GM12878 (cell line): ENCODE results near the gene HDAC3. TPM values are rescaled to one million over a fixed set of nuclear protein-coding genes. Genes with fewer than 3 reads are reported as not detected.

Source experiments
- ATAC-seq: fragments of 200-7000 bp; cut with Tn5 transposase; 3 replicates; pipeline ENCODE4 v1.9.1; 2020; ENCODE audit warnings: mild to moderate bottlenecking, moderate library complexity
- BruUV-seq: library from RNA; stranded (reverse); fragments of 400-500 nt; replicated peaks from 2 replicates; lab custom pipeline; 2021; lab: Mats Ljungman, UMichigan
- CTCF ChIA-PET: fragments of 300-600 bp; sonication (Branson Sonifier 250); formaldehyde crosslinking; extraction: SDS; loops from one replicate; lab custom pipeline; 2021; ENCODE audit warnings: inconsistent platforms; lab: Yijun Ruan, JAX
- POLR2A ChIA-PET: fragments of 350-600 bp; formaldehyde crosslinking; extraction: SDS; loops from one replicate; lab custom pipeline; 2021; ENCODE audit warnings: inconsistent platforms; lab: Charles Lee
- RAD21 ChIA-PET: fragments of 300-600 bp; sonication (Branson Sonifier 250); formaldehyde crosslinking; loops from one replicate; lab custom pipeline; 2023; ENCODE audit warnings: antibody characterized with exemption; ENCODE audit not compliant: unreplicated experiment; lab: Charles Lee
- SMC1A ChIA-PET: fragments of 300-600 bp; sonication (Branson Sonifier 250); formaldehyde crosslinking; loops from one replicate; lab custom pipeline; 2023; ENCODE audit not compliant: unreplicated experiment, uncharacterized antibody; lab: Charles Lee
- DNase-seq: peaks from one replicate; pipeline ENCODE4 v3.0.0-alpha.2; 2011; ENCODE audit warnings: low read depth, low spot score
- FAIRE-seq: peaks from 3 replicates; lab custom pipeline; 2011; peaks lifted over from hg19 to GRCh38; lab: Jason Lieb, UNC
- H2AFZ ChIP-seq: 2 replicates; pipeline ENCODE4 v1.6.0; 2011; ENCODE audit warnings: low read depth, low read length, control low read depth; ENCODE audit not compliant: control insufficient read depth
- H3K27ac ChIP-seq: 2 replicates; pipeline ENCODE4 v1.5.1; 2011; ENCODE audit warnings: control low read depth; ENCODE audit not compliant: control insufficient read depth, insufficient read depth
- H3K27me3 ChIP-seq, 2 experiments: replicated peaks in 1 of 2; 2 replicates each; pipeline versions ENCODE4 v1.6.0 to v1.6.1; 2011; ENCODE audit warnings: low read length in 1 of 2; ENCODE audit not compliant: control insufficient read depth in 2 of 2, insufficient read depth in 2 of 2
- H3K36me3 ChIP-seq, 2 experiments: 2 replicates each; pipeline ENCODE4 v1.5.1; 2011; ENCODE audit warnings: low read length in 1 of 2; ENCODE audit not compliant: control insufficient read depth in 2 of 2, insufficient read depth in 2 of 2
- H3K4me1 ChIP-seq: 2 replicates; pipeline ENCODE4 v1.6.1; 2011; ENCODE audit warnings: mild to moderate bottlenecking, low read length, moderate library complexity, mixed read lengths; ENCODE audit not compliant: control insufficient read depth, insufficient read depth
- H3K4me2 ChIP-seq: 2 replicates; pipeline ENCODE4 v1.6.0; 2011; ENCODE audit warnings: control low read depth; ENCODE audit not compliant: control insufficient read depth, insufficient read depth
- H3K4me3 ChIP-seq: fragments of 200-600 bp; sonication (generic); 2 replicates; pipeline ENCODE4 v1.5.1; 2016
- H3K79me2 ChIP-seq: 2 replicates; pipeline ENCODE4 v1.6.0; 2011; ENCODE audit warnings: low read length; ENCODE audit not compliant: control insufficient read depth, insufficient read depth
- H3K9ac ChIP-seq: 2 replicates; pipeline ENCODE4 v1.8.0; 2011; ENCODE audit warnings: low read length, control low read depth, mixed read lengths; ENCODE audit not compliant: control insufficient read depth, insufficient read depth
- H3K9me3 ChIP-seq: replicated peaks from 3 replicates; pipeline ENCODE4 v1.5.1; 2011; ENCODE audit warnings: mild to moderate bottlenecking, low read length; ENCODE audit not compliant: control insufficient read depth, insufficient read depth
- H4K20me1 ChIP-seq: 2 replicates; pipeline ENCODE4 v1.6.0; 2011; ENCODE audit not compliant: control insufficient read depth, insufficient read depth
- CEBPZ ChIP-seq: fragments of 150-350 bp; IDR thresholded peaks from 2 replicates; pipeline ENCODE4 v1.6.1; 2016; ENCODE audit warnings: low read depth, low read length
- CHD4 ChIP-seq: fragments of 200-600 bp; sonication (generic); IDR thresholded peaks from 2 replicates; pipeline ENCODE4 v1.6.1; 2016; ENCODE audit warnings: mild to moderate bottlenecking
- EGR1 ChIP-seq, 2 experiments: IDR thresholded peaks; 1 replicate in 1 of 2; 2 replicates in 1 of 2; pipeline ENCODE4 v1.6.1; 2011 to 2012; ENCODE audit warnings: low read depth in 2 of 2, low read length in 2 of 2, borderline replicate concordance in 1 of 2, mild to moderate bottlenecking in 1 of 2, moderate library complexity in 1 of 2
- FOXK2 ChIP-seq: fragments of 450-650 bp; IDR thresholded peaks from 2 replicates; pipeline ENCODE4 v1.6.1; 2017; ENCODE audit warnings: mild to moderate bottlenecking, moderate library complexity
- IRF3 ChIP-seq: fragments of 450-650 bp; IDR thresholded peaks from 2 replicates; pipeline ENCODE4 v1.6.1; 2014; ENCODE audit warnings: mild to moderate bottlenecking
- MAX ChIP-seq: IDR thresholded peaks from 2 replicates; pipeline ENCODE4 v1.6.1; 2012; ENCODE audit warnings: low read depth, low read length, improper control_type of control experiment
- MLLT1 ChIP-seq: fragments of 450-650 bp; IDR thresholded peaks from 2 replicates; pipeline ENCODE4 v1.6.1; 2016; ENCODE audit warnings: mild to moderate bottlenecking
- NRF1 ChIP-seq: conservative IDR thresholded peaks from 2 replicates; pipeline ENCODE4 v1.6.1; 2011; ENCODE audit warnings: mild to moderate bottlenecking, low read depth, low read length, improper control_type of control experiment
- PAX5 ChIP-seq: IDR thresholded peaks from 2 replicates; pipeline ENCODE4 v1.6.1; 2011; ENCODE audit warnings: low read depth, low read length, borderline replicate concordance
- POLR2A ChIP-seq: IDR thresholded peaks from 2 replicates; pipeline ENCODE4 v1.6.1; 2011; ENCODE audit warnings: low read depth, mild to moderate bottlenecking, low read length
- POLR2AphosphoS2 ChIP-seq: IDR thresholded peaks from 2 replicates; pipeline ENCODE4 v1.6.1; 2011; ENCODE audit warnings: low read depth, mild to moderate bottlenecking, low read length, improper control_type of control experiment, moderate library complexity
- POLR2AphosphoS5 ChIP-seq: IDR thresholded peaks from 2 replicates; pipeline ENCODE4 v1.6.1; 2011; ENCODE audit warnings: mild to moderate bottlenecking, low read length, inconsistent platforms
- RAD51 ChIP-seq: fragments of 450-650 bp; IDR thresholded peaks from 2 replicates; pipeline ENCODE4 v1.6.1; 2016; ENCODE audit warnings: moderate library complexity, mild to moderate bottlenecking, inconsistent platforms
- TARDBP ChIP-seq: IDR thresholded peaks from 2 replicates; pipeline ENCODE4 v1.6.1; 2016; ENCODE audit warnings: borderline replicate concordance
- ZBED1 ChIP-seq: IDR thresholded peaks from 2 replicates; pipeline ENCODE4 v1.6.1; 2016; ENCODE audit warnings: borderline replicate concordance
- WGBS: methylation state at CpG from one replicate; pipeline ENCODE4 v1.1.6; 2016; ENCODE audit warnings: low lambda C conversion rate; ENCODE audit not compliant: insufficient replicate concordance, insufficient coverage; ENCODE audit errors: missing lambda C conversion rate; 5-methylcytosine and 5-hydroxymethylcytosine counted together
- in situ Hi-C: fragments of 300-500 bp; cut with MboI; formaldehyde crosslinking; loops from 9 replicates; pipeline ENCODE4 v1.14.3; 2018; ENCODE audit warnings: mixed read lengths
- intact Hi-C: fragments of 100-400 bp; cut with micrococcal nuclease; formaldehyde crosslinking; loops from one replicate; pipeline ENCODE4 v1.14.2; 2022; ENCODE audit not compliant: unreplicated experiment
- polyA plus RNA-seq, 11 experiments: library from polyadenylated mRNA; depleted of rRNA in 4 of 11; unstranded in 6 of 11; stranded (reverse) in 5 of 11; fragments of >200 nt; fragmentation: Nextera tagmentation in 4 of 11; fragmentation: Illumina TruSeq in 1 of 11; extraction: Ambion mirVana in 4 of 11; extraction: Trizol in 1 of 11; gene quantifications; 1 replicate in 1 of 11; 2 replicates in 10 of 11; pipeline versions ENCODE4 v1.2.1 to v1.2.3, GENCODE V29; 2011 to 2016; ENCODE audit warnings: inconsistent platforms in 2 of 11, missing spikeins in 2 of 11, low read depth in 1 of 11
- total RNA-seq, 4 experiments: library from RNA; depleted of rRNA in 3 of 4; stranded (reverse); fragments of >200 nt in 3 of 4; fragmentation: Illumina TruSeq in 1 of 4; extraction: Trizol in 1 of 4; gene quantifications; 2 replicates each; pipeline versions ENCODE4 v1.2.1 to v1.2.3, GENCODE V29; 2013 to 2021

The HDAC3 gene
- total and polyA plus RNA-seq, 10 of the 15 experiments (the other 5 are each of a cell fraction or from before 2014, with no cell fraction given) = 62.2 to 140 (median 112) TPM

- TF ChIP-seq CEBPZ = no peak
- TF ChIP-seq PAX5 = no peak
Measured at GRCh38 chr5:141617128-141617527, 19.5 kb downstream of the HDAC3 start (continued).

- no peaks in the 10 kb centered on the region for H3K27me3 ChIP-seq
- peaks cover under 1 to 8% of the 10 kb centered on the region in 2 experiments; a peak in 2 of 4 replicates for H3K36me3 ChIP-seq
- no peaks in the 10 kb centered on the region for H3K9me3 ChIP-seq
- ChIA-PET POLR2A (interaction anchor here (0.6 to 13.9 kb wide), 11 partner anchors 8 to 147 kb away, joined by 3 to 215 read pairs (median 11); partner anchors contain the start of genes HDAC3 and RELL2), RAD21 (interaction anchor here (1.2 to 9.9 kb wide), 10 partner anchors 8 to 203 kb away, joined by 3 to 299 read pairs (median 10); partner anchors contain the start of genes HDAC3, PCDHGA10 and RELL2), CTCF (interaction anchor here (0.8 to 15.5 kb wide), 13 partner anchors 10 to 353 kb away, joined by 3 to 517 read pairs (median 6); partner anchors contain the start of genes FCHSD1, HDAC3, PCDHGA10 and RELL2), SMC1A (interaction anchor here (1.3 to 14.0 kb wide), 9 partner anchors 11 to 308 kb away, joined by 3 to 245 read pairs (median 7); partner anchors contain the start of genes DELE1, FCHSD1, HDAC3 and RELL2)
- peak overlapping the region; percentile 33; the same call in 1 of the 2 replicates for H3K9ac ChIP-seq
- intact Hi-C loops = loop anchor here (10.0 kb wide), 1 partner anchor 901 kb away; no protein-coding TSS in a partner anchor
- DNase-seq = no peak
- peaks cover 3% of the 10 kb centered on the region; the same call in 1 of the 2 replicates for H3K4me1 ChIP-seq
- peak overlapping the region; percentile 22 for H3K27ac ChIP-seq
- peak overlapping the region; percentile 91 for H3K4me2 ChIP-seq
- peak overlapping the region; percentile 89 for H3K4me3 ChIP-seq
- no peaks in the 10 kb centered on the region for H4K20me1 ChIP-seq
- no peak overlapping the region for H2AFZ ChIP-seq
- 5% methylated on average over 9 of the region's 9 CpGs for WGBS
- peaks cover 69% of the 10 kb centered on the region for H3K79me2 ChIP-seq
- no peak for FAIRE-seq
- no peak for ATAC-seq
- no TSS peak for BruUV-seq
- in situ Hi-C loops = loop anchor here (25.0 kb wide), 2 partner anchors 1204 to 1579 kb away; partner anchors contain the start of genes ANKHD1 and NRG2
- peak; percentile 38; the same call in 1 of the 2 replicates for TF ChIP-seq ZBED1
- TF ChIP-seq MLLT1 = no peak
- no peak for TF ChIP-seq FOXK2
- TF ChIP-seq POLR2AphosphoS5 = no peak
- TF ChIP-seq POLR2AphosphoS2 = no peak
- no peak for TF ChIP-seq RAD51
- TF ChIP-seq TARDBP = no peak
- TF ChIP-seq MAX = no peak
- no peak for TF ChIP-seq POLR2A
- no peak for TF ChIP-seq NRF1
- peak in 1 of 2 experiments; percentile 71; a peak in 2 of 3 replicates for TF ChIP-seq EGR1 (IDR thresholded peaks at IDR 0.05; ENCODE audit: borderline replicate concordance in 1 of 2, low read depth in 2 of 2, low read length in 2 of 2)
- no peak for TF ChIP-seq CHD4
- TF ChIP-seq IRF3 = no peak
Measured at GRCh38 chr5:141615991-141616720, 20.5 kb downstream of the HDAC3 start.
